ENCODE data around the gene CTU2. TPM values are rescaled to one million over a fixed set of nuclear protein-coding genes. Genes with fewer than 3 reads are reported as not detected.
A peak's percentile ranks its signal among the peaks of the same experiment; 100 is the strongest.

CTU2 gene
- total RNA-seq, 4 donors from 2014 or later, result 6.0 to 19.9 (median 10.7) TPM

DNA sequence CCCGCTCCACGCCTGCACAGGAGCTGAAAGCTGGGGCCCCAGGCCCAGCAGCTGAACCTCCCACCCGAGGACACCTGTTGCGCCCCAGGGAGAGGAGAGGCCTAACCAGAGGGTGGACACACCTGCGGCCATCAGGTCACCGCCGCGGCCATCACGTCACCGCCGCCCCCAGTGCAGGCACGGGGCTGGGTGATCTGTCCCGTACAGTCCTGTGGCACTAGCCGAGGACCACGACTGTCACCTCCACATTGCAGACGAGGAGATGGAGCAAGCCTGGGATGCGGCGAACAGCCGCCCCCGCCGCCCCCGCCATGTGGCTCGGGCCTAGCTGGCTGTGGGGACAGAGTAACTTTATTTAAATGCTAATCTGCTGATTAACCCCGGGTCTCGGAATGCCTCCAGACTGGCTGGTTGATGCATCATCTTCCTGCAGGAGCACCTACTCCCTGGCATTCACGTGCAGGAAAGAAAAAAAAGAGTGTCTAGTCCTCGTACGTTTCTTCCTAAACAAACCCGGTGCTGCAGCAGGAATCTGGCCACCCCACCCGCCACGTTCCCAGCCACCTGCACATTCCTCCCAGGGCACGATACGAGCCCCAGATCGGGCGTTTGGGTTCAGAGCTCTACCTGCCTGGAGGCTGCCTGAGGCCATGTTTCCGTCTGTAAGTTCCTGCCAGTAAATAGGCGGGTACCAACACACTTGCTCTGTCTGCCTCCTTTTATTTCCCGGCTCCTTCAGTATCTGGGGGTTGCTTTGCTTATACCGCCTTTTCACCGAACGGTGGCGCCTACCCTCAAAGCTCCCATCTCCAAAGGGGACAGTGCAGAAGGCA lies 48.8 kb downstream of the CTU2 start:
- no peak for ATAC-seq
- Histone ChIP-seq H3K36me3 (peaks cover 0 to 14% of the 10 kb centered on the region in 2 donors), H3K4me1 (peaks cover 0 to 87% (median 17%) of the 10 kb centered on the region in 3 donors), H3K27ac (peak overlapping the region in 3 of 4 donors; percentile 62 to 94 (median 64)), H3K9me3 (no peaks in the 10 kb centered on the region), H3K4me3 (no peak overlapping the region), H3K27me3 (no peaks in the 10 kb centered on the region)
- WGBS, 2 donors (ENCODE audit: low coverage in 1 of 2), result 37 to 52% methylated on average over 12 to 14 of the region's 42 CpGs
- TF ChIP-seq CTCF (IDR thresholded peaks at IDR 0.05) (peak in 2 of 4 experiments; percentile 24 to 44), POLR2A (IDR thresholded peaks at IDR 0.05) (no peak), POLR2AphosphoS5 (IDR thresholded peaks at IDR 0.05) (no peak), EP300 (IDR thresholded peaks at IDR 0.05) (no peak)

GRCh38 chr16:88755745-88756443 lies 49.6 kb downstream of the CTU2 start:
- no CpG with 5 or more reads among the region's 23 CpGs for WGBS, 2 donors (ENCODE audit: low coverage in 1 of 2)
- Histone ChIP-seq H3K36me3 (peaks cover 0 to 14% of the 10 kb centered on the region in 2 donors), H3K9me3 (no peaks in the 10 kb centered on the region), H3K4me3 (no peak overlapping the region), H3K4me1 (peaks cover 0 to 90% (median 25%) of the 10 kb centered on the region in 3 donors), H3K27me3 (no peaks in the 10 kb centered on the region), H3K27ac (peak overlapping the region in 3 of 4 donors; percentile 62 to 96 (median 94))
- TF ChIP-seq POLR2A (IDR thresholded peaks at IDR 0.05) (no peak), POLR2AphosphoS5 (IDR thresholded peaks at IDR 0.05) (no peak), EP300 (IDR thresholded peaks at IDR 0.05) (no peak), CTCF (IDR thresholded peaks at IDR 0.05) (no peak)
- no peak for ATAC-seq

- no peak overlapping the region for H3K4me3 ChIP-seq
- ATAC-seq, result no peak
- H3K27me3 ChIP-seq, result no peaks in the 10 kb centered on the region
- H3K27ac ChIP-seq, result peak overlapping the region; percentile 22 to 96 (median 92)
- TF ChIP-seq POLR2AphosphoS5 (IDR thresholded peaks at IDR 0.05) (no peak), EP300 (IDR thresholded peaks at IDR 0.05) (no peak), CTCF (IDR thresholded peaks at IDR 0.05) (no peak), POLR2A (IDR thresholded peaks at IDR 0.05) (no peak)
- H3K9me3 ChIP-seq, result no peaks in the 10 kb centered on the region
- peaks cover 0 to 95% (median 48%) of the 10 kb centered on the region in 3 donors for H3K4me1 ChIP-seq
- WGBS, 2 donors (ENCODE audit: low coverage in 1 of 2), result 65 to 93% methylated on average over 2 of the region's 13 CpGs
- no peaks in the 10 kb centered on the region for H3K36me3 ChIP-seq
These were observed 52.1 kb downstream of the CTU2 start for GRCh38 chr16:88758227-88758943.

DNA sequence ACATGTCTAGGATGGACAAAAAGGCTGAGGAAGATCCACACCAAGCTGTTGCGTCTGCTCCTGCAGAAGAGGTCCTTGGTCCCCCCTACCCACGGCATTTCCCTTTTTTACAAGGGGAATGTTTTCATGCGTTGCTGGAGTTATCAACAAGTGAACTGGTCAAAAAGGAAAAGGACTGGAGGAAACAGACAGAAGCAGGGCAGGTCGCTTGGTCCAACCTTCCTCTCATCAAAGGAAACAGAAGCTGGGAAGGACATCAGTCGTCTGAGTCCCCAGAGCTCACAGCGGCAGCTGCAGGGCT lies 52.6 kb downstream of the CTU2 start:
- H3K4me3 ChIP-seq, result no peak overlapping the region
- no peaks in the 10 kb centered on the region for H3K9me3 ChIP-seq
- no peak for TF ChIP-seq CTCF (IDR thresholded peaks at IDR 0.05)
- no peak for TF ChIP-seq EP300 (IDR thresholded peaks at IDR 0.05)
- no peak for TF ChIP-seq POLR2A (IDR thresholded peaks at IDR 0.05)
- TF ChIP-seq POLR2AphosphoS5 (IDR thresholded peaks at IDR 0.05), result no peak
- H3K36me3 ChIP-seq, result peaks cover 0 to 2% of the 10 kb centered on the region in 2 donors
- no peaks in the 10 kb centered on the region for H3K27me3 ChIP-seq
- peak overlapping the region; percentile 22 to 96 (median 92) for H3K27ac ChIP-seq
- peaks cover 0 to 95% (median 53%) of the 10 kb centered on the region in 3 donors for H3K4me1 ChIP-seq
- ATAC-seq, result no peak
- 20 to 83% methylated on average over 1 to 6 of the region's 6 CpGs for WGBS, 2 donors (ENCODE audit: low coverage in 1 of 2)

Data from gastroesophageal sphincter (tissue), 4 donors.